ENCODE results near the gene EPAS1. TPM values are rescaled to one million over a fixed set of nuclear protein-coding genes. Genes with fewer than 3 reads are reported as not detected.

The EPAS1 gene
- polyA plus RNA-seq, 1 of the 3 experiments (the other 2 are of a cell fraction), result 69.2 TPM

- Histone ChIP-seq H3F3A (replicated peaks; ENCODE audit: insufficient read depth) (no peaks in the 10 kb centered on the region), H3K4me3 (ENCODE audit: low read depth in 2 of 2, low read length in 1 of 2) (no peak overlapping the region), H3K79me2 (ENCODE audit: insufficient read depth) (no peaks in the 10 kb centered on the region), H3K27me3 (ENCODE audit: insufficient read depth) (no peaks in the 10 kb centered on the region), H3K9me3 (no peaks in the 10 kb centered on the region), H3K9me2 (no peaks in the 10 kb centered on the region), H4K20me1 (ENCODE audit: insufficient read depth) (no peaks in the 10 kb centered on the region), H3K4me2 (no peak overlapping the region), H3K4me1 (ENCODE audit: control insufficient read depth in 1 of 2, insufficient read depth in 2 of 2, low read depth in 1 of 2, low read length in 1 of 2) (peaks cover 0 to 9% of the 10 kb centered on the region in 2 experiments; a peak in 2 of 4 replicates), H3K9ac (no peak overlapping the region), H3K36me3 (replicated peaks in 1 of 2; ENCODE audit: control insufficient read depth in 1 of 2, insufficient read depth in 2 of 2, low read length in 1 of 2) (no peaks in the 10 kb centered on the region), H3K27ac (ENCODE audit: low read depth in 2 of 2, low read length in 1 of 2) (no peak overlapping the region), H2AFZ (ENCODE audit: low read depth) (no peak overlapping the region)
- 90% methylated on average over 4 of the region's 4 CpGs for WGBS (ENCODE audit: low lambda C conversion rate)
- ChIA-PET CTCF (interaction anchor here (0.7 to 2.5 kb wide), 5 partner anchors 10 to 34 kb away, joined by 3 to 9 read pairs (median 4); no protein-coding TSS in a partner anchor), POLR2A (interaction anchor here (0.7 kb wide), 1 partner anchor 269 kb away, joined by 3 read pairs; no protein-coding TSS in a partner anchor)
- no peak for TF ChIP-seq GATA2 (CRISPR knock-in tag; IDR thresholded peaks at IDR 0.05)
- no peak for TF ChIP-seq TCF12 (IDR thresholded peaks at IDR 0.05)
- no peak for TF ChIP-seq NFIC (IDR thresholded peaks at IDR 0.05; ENCODE audit: borderline replicate concordance)
- no peak for TF ChIP-seq TAF1 (IDR thresholded peaks at IDR 0.05; ENCODE audit: borderline replicate concordance, low read depth, low read length)
- TF ChIP-seq POLR2AphosphoS5 (IDR thresholded peaks at IDR 0.05; ENCODE audit: low read depth, low read length), result no peak
- TF ChIP-seq EP300 (IDR thresholded peaks at IDR 0.05; ENCODE audit: borderline replicate concordance in 1 of 2, low read depth in 1 of 2, low read length in 1 of 2), result no peak
- TF ChIP-seq ELF1 (IDR thresholded peaks at IDR 0.05), result no peak
- no peak for TF ChIP-seq RFX5 (IDR thresholded peaks at IDR 0.05; ENCODE audit: low read length)
- no peak for DNase-seq
These were observed 36.9 kb upstream of the EPAS1 start for GRCh38 chr2:46260305-46260704.

GRCh38 chr2:46262248-46262938 is 34.8 kb upstream of the EPAS1 start:
- Histone ChIP-seq H3K36me3 (replicated peaks in 1 of 2; ENCODE audit: control insufficient read depth in 1 of 2, insufficient read depth in 2 of 2, low read length in 1 of 2) (no peaks in the 10 kb centered on the region), H4K20me1 (ENCODE audit: insufficient read depth) (no peaks in the 10 kb centered on the region), H3K9me3 (no peaks in the 10 kb centered on the region), H2AFZ (ENCODE audit: low read depth) (no peak overlapping the region), H3K27ac (ENCODE audit: low read depth in 2 of 2, low read length in 1 of 2) (no peak overlapping the region), H3K4me2 (no peak overlapping the region), H3K4me3 (ENCODE audit: low read depth in 2 of 2, low read length in 1 of 2) (no peak overlapping the region), H3K79me2 (ENCODE audit: insufficient read depth) (no peaks in the 10 kb centered on the region), H3K27me3 (ENCODE audit: insufficient read depth) (no peaks in the 10 kb centered on the region), H3F3A (replicated peaks; ENCODE audit: insufficient read depth) (peaks cover 2% of the 10 kb centered on the region), H3K9ac (no peak overlapping the region), H3K9me2 (no peaks in the 10 kb centered on the region), H3K4me1 (ENCODE audit: control insufficient read depth in 1 of 2, insufficient read depth in 2 of 2, low read depth in 1 of 2, low read length in 1 of 2) (peaks cover 0 to 7% of the 10 kb centered on the region in 2 experiments; a peak in 2 of 4 replicates)
- POLR2A ChIA-PET, result no interaction called here
- 55% methylated on average over 2 of the region's 2 CpGs for WGBS (ENCODE audit: low lambda C conversion rate)
- no peak for DNase-seq
- CTCF ChIA-PET, result no interaction called here
- TF ChIP-seq TCF12 (IDR thresholded peaks at IDR 0.05), result no peak
- no peak for TF ChIP-seq ELF1 (IDR thresholded peaks at IDR 0.05)
- TF ChIP-seq USF1 (IDR thresholded peaks at IDR 0.05; ENCODE audit: borderline replicate concordance, low read depth), result no peak
- TF ChIP-seq REST (IDR thresholded peaks at IDR 0.05; ENCODE audit: low read depth, low read length), result no peak
- TF ChIP-seq GATA2 (CRISPR knock-in tag; IDR thresholded peaks at IDR 0.05), result no peak
- TF ChIP-seq RFX5 (IDR thresholded peaks at IDR 0.05; ENCODE audit: low read length), result no peak
- no peak for TF ChIP-seq JUND (IDR thresholded peaks at IDR 0.05)
- TF ChIP-seq SIN3A (IDR thresholded peaks at IDR 0.05; ENCODE audit: borderline replicate concordance, low read depth, low read length), result no peak
- TF ChIP-seq POLR2AphosphoS5 (IDR thresholded peaks at IDR 0.05; ENCODE audit: low read depth, low read length), result no peak
- no peak for TF ChIP-seq SMC3 (IDR thresholded peaks at IDR 0.05; ENCODE audit: low read depth, low read length)
- TF ChIP-seq FOSL2 (IDR thresholded peaks at IDR 0.05; ENCODE audit: borderline replicate concordance, low read depth), result no peak
- no peak for TF ChIP-seq TEAD4 (IDR thresholded peaks at IDR 0.05; ENCODE audit: borderline replicate concordance, insufficient read depth)
